GM23338 (cell line): ENCODE data around the gene VIL1.

ENCODE experiments used
- CREB1 ChIP-seq: fragments of 250-450 bp; sonication (Bioruptor Pico); IDR thresholded peaks from 2 replicates; pipeline ENCODE4 v1.5.0; 2020; ENCODE audit warnings: low read depth, mild to moderate bottlenecking, moderate library complexity
- ETS1 ChIP-seq: IDR thresholded peaks from 2 replicates; pipeline ENCODE4 v1.6.1; 2016; ENCODE audit warnings: antibody characterized with exemption
- EZH2 ChIP-seq: fragments of 200-600 bp; sonication (generic); IDR thresholded peaks from one replicate; pipeline ENCODE4 v1.8.0; 2017; ENCODE audit warnings: antibody characterized with exemption, mild to moderate bottlenecking, low read depth; ENCODE audit not compliant: unreplicated experiment
- EZH2phosphoT487 ChIP-seq: fragments of 200-600 bp; sonication (generic); IDR thresholded peaks from one replicate; pipeline ENCODE4 v1.8.1; 2018; ENCODE audit warnings: antibody characterized with exemption; ENCODE audit not compliant: unreplicated experiment
- POLR2AphosphoS5 ChIP-seq: IDR thresholded peaks from 2 replicates; pipeline ENCODE4 v1.6.1; 2016; ENCODE audit warnings: antibody characterized with exemption, low read depth
- REST ChIP-seq: IDR thresholded peaks from one replicate; pipeline ENCODE4 v1.6.1; 2018; ENCODE audit warnings: antibody characterized with exemption; ENCODE audit not compliant: unreplicated experiment
- ZNF114 ChIP-seq: fragments of 250-450 bp; sonication (Bioruptor Pico); IDR thresholded peaks from 2 replicates; pipeline ENCODE4 v1.5.0; 2020; ENCODE audit warnings: mild to moderate bottlenecking, moderate library complexity
- TF ChIP-seq, protein P1 (sequence below), 2 experiments: fragments of 200-600 bp in 1 of 2; sonication (generic) in 1 of 2; conservative IDR thresholded peaks; 2 replicates each; pipeline versions ENCODE4 v1.5.1 to v1.6.1; 2016 to 2017; ENCODE audit warnings: antibody characterized with exemption in 2 of 2, low read depth in 2 of 2, mild to moderate bottlenecking in 2 of 2, moderate library complexity in 1 of 2

DNA sequence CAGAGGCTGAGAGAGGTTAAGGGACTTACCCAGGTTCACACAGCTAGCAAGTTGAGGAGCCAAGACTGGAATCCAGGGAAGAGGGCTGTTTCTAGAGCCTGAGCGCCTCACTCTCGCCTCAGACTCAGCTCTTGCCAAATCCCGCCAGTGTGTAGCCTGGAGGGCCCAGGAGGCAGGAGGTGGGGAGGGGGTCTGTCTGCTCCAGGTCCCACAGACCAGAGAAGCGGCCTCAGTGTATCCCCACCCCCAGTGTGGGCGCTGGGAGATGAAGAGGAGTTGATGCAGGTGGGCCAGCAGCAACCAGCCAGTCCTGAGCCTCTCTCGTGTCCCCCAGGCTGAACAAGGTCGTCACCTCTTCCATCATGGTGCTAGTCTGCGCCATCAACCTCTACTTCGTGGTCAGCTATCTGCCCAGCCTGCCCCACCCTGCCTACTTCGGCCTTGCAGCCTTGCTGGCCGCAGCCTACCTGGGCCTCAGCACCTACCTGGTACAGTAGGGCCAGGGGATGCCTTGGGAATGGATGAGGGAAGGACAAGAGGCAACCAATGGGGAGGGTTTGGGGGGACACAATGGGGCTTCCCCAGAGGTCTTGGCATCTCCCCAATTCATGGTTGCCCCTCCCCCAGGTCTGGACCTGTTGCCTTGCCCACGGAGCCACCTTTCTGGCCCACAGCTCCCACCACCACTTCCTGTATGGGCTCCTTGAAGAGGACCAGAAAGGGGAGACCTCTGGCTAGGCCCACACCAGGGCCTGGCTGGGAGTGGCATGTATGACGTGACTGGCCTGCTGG is 24.4 kb upstream of the VIL1 start:
- TF ChIP-seq, protein P1, sequence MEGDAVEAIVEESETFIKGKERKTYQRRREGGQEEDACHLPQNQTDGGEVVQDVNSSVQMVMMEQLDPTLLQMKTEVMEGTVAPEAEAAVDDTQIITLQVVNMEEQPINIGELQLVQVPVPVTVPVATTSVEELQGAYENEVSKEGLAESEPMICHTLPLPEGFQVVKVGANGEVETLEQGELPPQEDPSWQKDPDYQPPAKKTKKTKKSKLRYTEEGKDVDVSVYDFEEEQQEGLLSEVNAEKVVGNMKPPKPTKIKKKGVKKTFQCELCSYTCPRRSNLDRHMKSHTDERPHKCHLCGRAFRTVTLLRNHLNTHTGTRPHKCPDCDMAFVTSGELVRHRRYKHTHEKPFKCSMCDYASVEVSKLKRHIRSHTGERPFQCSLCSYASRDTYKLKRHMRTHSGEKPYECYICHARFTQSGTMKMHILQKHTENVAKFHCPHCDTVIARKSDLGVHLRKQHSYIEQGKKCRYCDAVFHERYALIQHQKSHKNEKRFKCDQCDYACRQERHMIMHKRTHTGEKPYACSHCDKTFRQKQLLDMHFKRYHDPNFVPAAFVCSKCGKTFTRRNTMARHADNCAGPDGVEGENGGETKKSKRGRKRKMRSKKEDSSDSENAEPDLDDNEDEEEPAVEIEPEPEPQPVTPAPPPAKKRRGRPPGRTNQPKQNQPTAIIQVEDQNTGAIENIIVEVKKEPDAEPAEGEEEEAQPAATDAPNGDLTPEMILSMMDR (conservative IDR thresholded peaks at IDR 0.05; ENCODE audit: low read depth in 2 of 2) = no peak
- TF ChIP-seq ZNF114 (CRISPR knock-in tag) (no peak), EZH2 (no peak), POLR2AphosphoS5 (no peak), REST (no peak), ETS1 (no peak), EZH2phosphoT487 (no peak), CREB1 (no peak)
